A549 (cell line): ENCODE results near the gene SLC25A19.

ENCODE experiments used
- CEBPB ChIP-seq, 2 experiments: fragments of >200 bp in 1 of 2; sonication (Bioruptor Twin) in 1 of 2; formaldehyde crosslinking in 1 of 2; IDR thresholded peaks; 2 replicates each; pipeline ENCODE4 v1.6.1; 2012 to 2016
- CTCF ChIP-seq: fragments of >200 bp; sonication (Bioruptor Twin); formaldehyde crosslinking; IDR thresholded peaks from 3 replicates; pipeline ENCODE4 v1.5.1; 2016
- ELK1 ChIP-seq: fragments of 150-350 bp; IDR thresholded peaks from 2 replicates; pipeline ENCODE4 v1.6.1; 2014; ENCODE audit warnings: low read depth, mild to moderate bottlenecking, low read length
- EP300 ChIP-seq, 2 experiments: fragments of >200 bp; sonication (Bioruptor Twin); formaldehyde crosslinking; IDR thresholded peaks; 2 replicates in 1 of 2; 3 replicates in 1 of 2; pipeline ENCODE4 v1.6.1; 2016 to 2017
- HDAC2 ChIP-seq: fragments of 200-600 bp; sonication (generic); IDR thresholded peaks from 2 replicates; pipeline ENCODE4 v1.6.1; 2016
- JUNB ChIP-seq: fragments of >200 bp; sonication (Bioruptor Twin); formaldehyde crosslinking; IDR thresholded peaks from 2 replicates; pipeline ENCODE4 v1.6.1; 2016
- MAX ChIP-seq: IDR thresholded peaks from 2 replicates; pipeline ENCODE4 v1.6.1; 2012
- POLR2A ChIP-seq: IDR thresholded peaks from 2 replicates; pipeline ENCODE4 v1.6.1; 2012; ENCODE audit warnings: mild to moderate bottlenecking, low read length

GRCh38 chr17:75289115-75289831 lies at the start of gene SLC25A19:
- TF ChIP-seq EP300 (IDR thresholded peaks at IDR 0.05) (no peak), POLR2A (peak; percentile 95), ELK1 (no peak), CEBPB (IDR thresholded peaks at IDR 0.05) (no peak; a peak in 1 of 4 replicates), JUNB (no peak), CTCF (no peak), MAX (peak; percentile 92), HDAC2 (peak; percentile 69; the same call in 1 of the 2 replicates)
